ENCODE measurements around the gene EPN3. TPM values are rescaled to one million over a fixed set of nuclear protein-coding genes. Genes with fewer than 3 reads are reported as not detected.
A peak's percentile ranks its signal among the peaks of the same experiment; 100 is the strongest.

Gene EPN3
- polyA plus RNA-seq, 1 of the 3 experiments (the other 2 are of a cell fraction): 0.05 TPM

DNA sequence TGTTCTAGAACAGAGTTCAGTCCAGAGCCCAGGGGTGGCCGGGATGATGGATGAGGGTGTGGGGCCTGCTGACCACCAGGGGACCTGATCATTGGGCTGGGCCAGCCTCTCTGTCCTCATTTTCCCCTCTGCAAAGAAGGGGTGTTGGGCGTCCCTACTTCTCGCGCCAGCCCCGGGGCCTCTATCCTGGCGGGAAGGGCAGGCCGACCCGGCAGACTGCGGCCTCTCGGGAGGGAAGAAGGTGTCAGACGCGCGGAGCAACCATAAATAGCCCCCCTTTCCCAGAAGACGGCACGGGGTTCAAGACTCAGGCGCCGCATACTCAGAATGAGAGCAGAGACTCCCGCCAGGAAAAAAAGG is 26.0 kb downstream of the EPN3 start:
- Histone ChIP-seq H3K9ac (no peak overlapping the region), H3K27me3 (ENCODE audit: insufficient read depth) (peaks cover 25% of the 10 kb centered on the region), H3F3A (replicated peaks; ENCODE audit: insufficient read depth) (peaks cover 20% of the 10 kb centered on the region), H3K4me2 (no peak overlapping the region), H4K20me1 (ENCODE audit: insufficient read depth) (no peaks in the 10 kb centered on the region), H3K9me2 (no peaks in the 10 kb centered on the region), H2AFZ (ENCODE audit: low read depth) (no peak overlapping the region), H3K4me3 (ENCODE audit: low read depth in 2 of 2, low read length in 1 of 2) (no peak overlapping the region), H3K27ac (ENCODE audit: low read depth in 2 of 2, low read length in 1 of 2) (no peak overlapping the region), H3K9me3 (no peaks in the 10 kb centered on the region), H3K36me3 (replicated peaks in 1 of 2; ENCODE audit: control insufficient read depth in 1 of 2, insufficient read depth in 2 of 2, low read length in 1 of 2) (peaks cover 0 to 11% of the 10 kb centered on the region in 2 experiments), H3K79me2 (ENCODE audit: insufficient read depth) (no peaks in the 10 kb centered on the region), H3K4me1 (ENCODE audit: control insufficient read depth in 1 of 2, insufficient read depth in 2 of 2, low read depth in 1 of 2, low read length in 1 of 2) (peaks cover 7 to 66% of the 10 kb centered on the region in 2 experiments; a peak in 3 of 4 replicates)
- CTCF ChIA-PET: interaction anchor here (24.2 kb wide), 1 partner anchor 65 kb away, joined by 1212 read pairs; no protein-coding TSS in a partner anchor
- WGBS (ENCODE audit: low lambda C conversion rate): 92% methylated on average over 18 of the region's 18 CpGs
- POLR2A ChIA-PET: no interaction called here
- TF ChIP-seq, protein P1, sequence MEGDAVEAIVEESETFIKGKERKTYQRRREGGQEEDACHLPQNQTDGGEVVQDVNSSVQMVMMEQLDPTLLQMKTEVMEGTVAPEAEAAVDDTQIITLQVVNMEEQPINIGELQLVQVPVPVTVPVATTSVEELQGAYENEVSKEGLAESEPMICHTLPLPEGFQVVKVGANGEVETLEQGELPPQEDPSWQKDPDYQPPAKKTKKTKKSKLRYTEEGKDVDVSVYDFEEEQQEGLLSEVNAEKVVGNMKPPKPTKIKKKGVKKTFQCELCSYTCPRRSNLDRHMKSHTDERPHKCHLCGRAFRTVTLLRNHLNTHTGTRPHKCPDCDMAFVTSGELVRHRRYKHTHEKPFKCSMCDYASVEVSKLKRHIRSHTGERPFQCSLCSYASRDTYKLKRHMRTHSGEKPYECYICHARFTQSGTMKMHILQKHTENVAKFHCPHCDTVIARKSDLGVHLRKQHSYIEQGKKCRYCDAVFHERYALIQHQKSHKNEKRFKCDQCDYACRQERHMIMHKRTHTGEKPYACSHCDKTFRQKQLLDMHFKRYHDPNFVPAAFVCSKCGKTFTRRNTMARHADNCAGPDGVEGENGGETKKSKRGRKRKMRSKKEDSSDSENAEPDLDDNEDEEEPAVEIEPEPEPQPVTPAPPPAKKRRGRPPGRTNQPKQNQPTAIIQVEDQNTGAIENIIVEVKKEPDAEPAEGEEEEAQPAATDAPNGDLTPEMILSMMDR (IDR thresholded peaks at IDR 0.05): no peak
- TF ChIP-seq POLR2AphosphoS5 (IDR thresholded peaks at IDR 0.05; ENCODE audit: low read depth, low read length): no peak
- TF ChIP-seq, protein P2, sequence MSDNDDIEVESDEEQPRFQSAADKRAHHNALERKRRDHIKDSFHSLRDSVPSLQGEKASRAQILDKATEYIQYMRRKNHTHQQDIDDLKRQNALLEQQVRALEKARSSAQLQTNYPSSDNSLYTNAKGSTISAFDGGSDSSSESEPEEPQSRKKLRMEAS (IDR thresholded peaks at IDR 0.05; ENCODE audit: low read depth): no peak
- no peak for DNase-seq

DNA sequence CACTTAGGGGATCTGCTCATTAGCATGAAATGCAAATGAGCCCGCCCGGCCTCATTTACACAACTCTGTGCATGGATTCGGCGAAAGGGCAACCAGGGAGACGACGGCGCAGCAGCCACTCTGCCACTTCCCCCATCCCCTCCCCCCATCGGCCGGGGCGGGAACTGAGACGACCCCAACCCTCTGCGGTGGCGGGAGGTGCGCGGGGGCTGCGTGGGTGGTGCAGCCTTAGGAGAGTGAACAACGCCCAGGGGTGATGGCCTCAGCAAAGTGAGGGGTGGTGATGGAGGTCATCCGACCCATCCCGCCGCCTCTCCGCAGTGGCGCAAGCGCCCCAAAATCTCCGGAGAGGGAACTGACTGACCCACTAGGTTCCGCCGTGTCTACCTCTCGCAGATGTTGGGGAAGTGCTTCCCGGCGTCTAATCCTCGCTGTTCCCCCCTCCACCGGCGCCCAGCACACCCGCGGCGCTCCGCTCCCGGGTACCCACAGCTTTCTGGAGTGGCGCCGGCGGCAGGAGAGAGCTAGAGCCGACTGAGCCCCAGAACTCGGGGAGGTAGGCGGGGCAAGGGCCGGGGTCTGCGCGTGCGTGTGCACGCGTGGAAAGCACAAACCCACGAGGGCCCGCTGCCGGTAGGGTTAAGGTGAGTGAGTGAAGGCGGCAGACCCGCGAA is 26.5 kb downstream of the EPN3 start:
- no peak overlapping the region for H2AFZ ChIP-seq (ENCODE audit: low read depth)
- CTCF ChIA-PET: interaction anchor here (1.1 to 7.2 kb wide), 8 partner anchors 8 to 123 kb away, joined by 4 to 209 read pairs (median 8); no protein-coding TSS in a partner anchor
- H4K20me1 ChIP-seq (ENCODE audit: insufficient read depth): no peaks in the 10 kb centered on the region
- no peak overlapping the region for H3K9ac ChIP-seq
- H3F3A ChIP-seq (replicated peaks; ENCODE audit: insufficient read depth): peaks cover 20% of the 10 kb centered on the region
- H3K4me2 ChIP-seq: peak overlapping the region; percentile 100; the same call in 1 of the 2 replicates
- no peaks in the 10 kb centered on the region for H3K9me3 ChIP-seq
- H3K9me2 ChIP-seq: no peaks in the 10 kb centered on the region
- POLR2A ChIA-PET: no interaction called here
- no peak for DNase-seq
- H3K4me1 ChIP-seq (ENCODE audit: control insufficient read depth in 1 of 2, insufficient read depth in 2 of 2, low read depth in 1 of 2, low read length in 1 of 2): peaks cover 7 to 71% of the 10 kb centered on the region in 2 experiments; a peak in 3 of 4 replicates
- H3K27me3 ChIP-seq (ENCODE audit: insufficient read depth): peaks cover 30% of the 10 kb centered on the region
- no peaks in the 10 kb centered on the region for H3K79me2 ChIP-seq (ENCODE audit: insufficient read depth)
- WGBS (ENCODE audit: low lambda C conversion rate): 65% methylated on average over 54 of the region's 55 CpGs
- no peak overlapping the region; a peak in 1 of 4 replicates for H3K4me3 ChIP-seq (ENCODE audit: low read depth in 2 of 2, low read length in 1 of 2)
- no peak overlapping the region for H3K27ac ChIP-seq (ENCODE audit: low read depth in 2 of 2, low read length in 1 of 2)
- H3K36me3 ChIP-seq (replicated peaks in 1 of 2; ENCODE audit: control insufficient read depth in 1 of 2, insufficient read depth in 2 of 2, low read length in 1 of 2): peaks cover 0 to 11% of the 10 kb centered on the region in 2 experiments
- TF ChIP-seq TCF12 (IDR thresholded peaks at IDR 0.05) (no peak), GABPA (IDR thresholded peaks at IDR 0.05; ENCODE audit: low read depth) (no peak), FOXM1 (IDR thresholded peaks at IDR 0.05; ENCODE audit: low read depth) (no peak), MXI1 (IDR thresholded peaks at IDR 0.05; ENCODE audit: low read depth, low read length) (no peak), RAD21 (IDR thresholded peaks at IDR 0.05; ENCODE audit: low read length) (no peak), TEAD4 (IDR thresholded peaks at IDR 0.05; ENCODE audit: borderline replicate concordance, insufficient read depth) (no peak), NFIC (IDR thresholded peaks at IDR 0.05; ENCODE audit: borderline replicate concordance) (no peak), RFX5 (IDR thresholded peaks at IDR 0.05; ENCODE audit: low read length) (no peak), YY1 (IDR thresholded peaks at IDR 0.05; ENCODE audit: low read depth) (no peak), SMC3 (IDR thresholded peaks at IDR 0.05; ENCODE audit: low read depth, low read length) (no peak), NRF1 (IDR thresholded peaks at IDR 0.05; ENCODE audit: low read depth, low read length) (no peak), EZH2phosphoT487 (IDR thresholded peaks at IDR 0.05; ENCODE audit: borderline replicate concordance, low read depth) (no peak), RCOR1 (IDR thresholded peaks at IDR 0.05; ENCODE audit: low read length) (no peak)
- TF ChIP-seq, protein P3, sequence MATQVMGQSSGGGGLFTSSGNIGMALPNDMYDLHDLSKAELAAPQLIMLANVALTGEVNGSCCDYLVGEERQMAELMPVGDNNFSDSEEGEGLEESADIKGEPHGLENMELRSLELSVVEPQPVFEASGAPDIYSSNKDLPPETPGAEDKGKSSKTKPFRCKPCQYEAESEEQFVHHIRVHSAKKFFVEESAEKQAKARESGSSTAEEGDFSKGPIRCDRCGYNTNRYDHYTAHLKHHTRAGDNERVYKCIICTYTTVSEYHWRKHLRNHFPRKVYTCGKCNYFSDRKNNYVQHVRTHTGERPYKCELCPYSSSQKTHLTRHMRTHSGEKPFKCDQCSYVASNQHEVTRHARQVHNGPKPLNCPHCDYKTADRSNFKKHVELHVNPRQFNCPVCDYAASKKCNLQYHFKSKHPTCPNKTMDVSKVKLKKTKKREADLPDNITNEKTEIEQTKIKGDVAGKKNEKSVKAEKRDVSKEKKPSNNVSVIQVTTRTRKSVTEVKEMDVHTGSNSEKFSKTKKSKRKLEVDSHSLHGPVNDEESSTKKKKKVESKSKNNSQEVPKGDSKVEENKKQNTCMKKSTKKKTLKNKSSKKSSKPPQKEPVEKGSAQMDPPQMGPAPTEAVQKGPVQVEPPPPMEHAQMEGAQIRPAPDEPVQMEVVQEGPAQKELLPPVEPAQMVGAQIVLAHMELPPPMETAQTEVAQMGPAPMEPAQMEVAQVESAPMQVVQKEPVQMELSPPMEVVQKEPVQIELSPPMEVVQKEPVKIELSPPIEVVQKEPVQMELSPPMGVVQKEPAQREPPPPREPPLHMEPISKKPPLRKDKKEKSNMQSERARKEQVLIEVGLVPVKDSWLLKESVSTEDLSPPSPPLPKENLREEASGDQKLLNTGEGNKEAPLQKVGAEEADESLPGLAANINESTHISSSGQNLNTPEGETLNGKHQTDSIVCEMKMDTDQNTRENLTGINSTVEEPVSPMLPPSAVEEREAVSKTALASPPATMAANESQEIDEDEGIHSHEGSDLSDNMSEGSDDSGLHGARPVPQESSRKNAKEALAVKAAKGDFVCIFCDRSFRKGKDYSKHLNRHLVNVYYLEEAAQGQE (IDR thresholded peaks at IDR 0.05; ENCODE audit: low read depth, low read length): no peak
- TF ChIP-seq, protein P4, sequence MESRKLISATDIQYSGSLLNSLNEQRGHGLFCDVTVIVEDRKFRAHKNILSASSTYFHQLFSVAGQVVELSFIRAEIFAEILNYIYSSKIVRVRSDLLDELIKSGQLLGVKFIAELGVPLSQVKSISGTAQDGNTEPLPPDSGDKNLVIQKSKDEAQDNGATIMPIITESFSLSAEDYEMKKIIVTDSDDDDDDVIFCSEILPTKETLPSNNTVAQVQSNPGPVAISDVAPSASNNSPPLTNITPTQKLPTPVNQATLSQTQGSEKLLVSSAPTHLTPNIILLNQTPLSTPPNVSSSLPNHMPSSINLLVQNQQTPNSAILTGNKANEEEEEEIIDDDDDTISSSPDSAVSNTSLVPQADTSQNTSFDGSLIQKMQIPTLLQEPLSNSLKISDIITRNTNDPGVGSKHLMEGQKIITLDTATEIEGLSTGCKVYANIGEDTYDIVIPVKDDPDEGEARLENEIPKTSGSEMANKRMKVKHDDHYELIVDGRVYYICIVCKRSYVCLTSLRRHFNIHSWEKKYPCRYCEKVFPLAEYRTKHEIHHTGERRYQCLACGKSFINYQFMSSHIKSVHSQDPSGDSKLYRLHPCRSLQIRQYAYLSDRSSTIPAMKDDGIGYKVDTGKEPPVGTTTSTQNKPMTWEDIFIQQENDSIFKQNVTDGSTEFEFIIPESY (IDR thresholded peaks at IDR 0.05; ENCODE audit: borderline replicate concordance, low read depth): no peak
- TF ChIP-seq, protein P5, sequence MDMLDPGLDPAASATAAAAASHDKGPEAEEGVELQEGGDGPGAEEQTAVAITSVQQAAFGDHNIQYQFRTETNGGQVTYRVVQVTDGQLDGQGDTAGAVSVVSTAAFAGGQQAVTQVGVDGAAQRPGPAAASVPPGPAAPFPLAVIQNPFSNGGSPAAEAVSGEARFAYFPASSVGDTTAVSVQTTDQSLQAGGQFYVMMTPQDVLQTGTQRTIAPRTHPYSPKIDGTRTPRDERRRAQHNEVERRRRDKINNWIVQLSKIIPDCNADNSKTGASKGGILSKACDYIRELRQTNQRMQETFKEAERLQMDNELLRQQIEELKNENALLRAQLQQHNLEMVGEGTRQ (IDR thresholded peaks at IDR 0.05; ENCODE audit: borderline replicate concordance, low read depth, low read length): no peak
